GM19099 (cell line): Measurements from ENCODE around the gene UGT1A1.

Source experiments
- POLR2A ChIP-seq: IDR thresholded peaks from 3 replicates; pipeline ENCODE4 v1.6.1; 2011; ENCODE audit warnings: low read depth; ENCODE audit not compliant: insufficient read length; ENCODE audit errors: extremely low read depth

UGT1A1 gene

GRCh38 chr2:233756429-233757081 lies 3.5 kb upstream of the UGT1A1 start:
- TF ChIP-seq POLR2A: no peak

- no peak for TF ChIP-seq POLR2A
These were observed 1.9 kb upstream of the UGT1A1 start for GRCh38 chr2:233758141-233758540.

- TF ChIP-seq POLR2A: no peak
These were observed 1.2 kb upstream of the UGT1A1 start for GRCh38 chr2:233758849-233759248.

- no peak for TF ChIP-seq POLR2A
These were observed 1.1 kb downstream of the UGT1A1 start for GRCh38 chr2:233761040-233761769.

GRCh38 chr2:233764264-233764663 lies 4.2 kb downstream of the UGT1A1 start:
- no peak for TF ChIP-seq POLR2A

GRCh38 chr2:233764761-233765160 lies 4.7 kb downstream of the UGT1A1 start:
- no peak for TF ChIP-seq POLR2A

- no peak for TF ChIP-seq POLR2A
These were observed 6.3 kb downstream of the UGT1A1 start for GRCh38 chr2:233766416-233766815.

GRCh38 chr2:233768076-233768475 lies 8.0 kb downstream of the UGT1A1 start:
- no peak for TF ChIP-seq POLR2A

- no peak for TF ChIP-seq POLR2A
These were observed 9.2 kb downstream of the UGT1A1 start for GRCh38 chr2:233769260-233769659.

- no peak for TF ChIP-seq POLR2A
These were observed 12.1 kb downstream of the UGT1A1 start for GRCh38 chr2:233772153-233772552.

- no peak for TF ChIP-seq POLR2A
These were observed 12.5 kb downstream of the UGT1A1 start for GRCh38 chr2:233772583-233772982.

- TF ChIP-seq POLR2A: no peak
These were observed 13.8 kb downstream of the UGT1A1 start for GRCh38 chr2:233773854-233774253.

GRCh38 chr2:233775414-233775813 lies 15.3 kb downstream of the UGT1A1 start:
- no peak for TF ChIP-seq POLR2A

GRCh38 chr2:233778030-233778429 lies 18.0 kb downstream of the UGT1A1 start, which contains the start of gene MROH2A:
TSS of gene MROH2A (plus strand) at chr2:233778330. CDS start at chr2:233779359, 1,029 bp downstream.
- no peak for TF ChIP-seq POLR2A

- no peak for TF ChIP-seq POLR2A
These were observed 19.7 kb downstream of the UGT1A1 start for GRCh38 chr2:233779722-233780121.

GRCh38 chr2:233780771-233781170 lies 20.7 kb downstream of the UGT1A1 start:
- no peak for TF ChIP-seq POLR2A
